GM18868 (cell line): Measurements from ENCODE around the gene POLR1G.
A peak's percentile ranks its signal among the peaks of the same experiment; 100 is the strongest.
"Not testable (repeated sequence)": the region's sequence is repeated elsewhere in the genome, so short reads cannot be mapped to it uniquely, and the experiment has no call there.

Experiments
- ATAC-seq: cut with Tn5 transposase; IDR thresholded peaks from one replicate; pipeline ENCODE4 v1.9.1; 2021; ENCODE audit warnings: mild to moderate bottlenecking, moderate library complexity; ENCODE audit not compliant: unreplicated experiment

The POLR1G gene

GRCh38 chr19:45395821-45396617 is 10.4 kb upstream of the POLR1G start:
- ATAC-seq, result no peak

- no peak for ATAC-seq
Observed at GRCh38 chr19:45400192-45400591, 6.3 kb upstream of the POLR1G start.

- no peak for ATAC-seq
Observed at GRCh38 chr19:45401815-45402214, 4.6 kb upstream of the POLR1G start.

GRCh38 chr19:45402298-45403061 is 4.0 kb upstream of the POLR1G start:
- ATAC-seq, result no peak

GRCh38 chr19:45403272-45403671 is 3.2 kb upstream of the POLR1G start:
- no peak for ATAC-seq

- no peak for ATAC-seq
Observed at GRCh38 chr19:45403781-45404556, 2.5 kb upstream of the POLR1G start.

- no peak for ATAC-seq
Observed at GRCh38 chr19:45404557-45405434, 1.6 kb upstream of the POLR1G start, which contains the start of gene PPP1R13L. Gene PPP1R13L, minus strand, starts transcription at chr19:45405069. Its CDS starts 6,751 bp downstream, at chr19:45398318.

DNA sequence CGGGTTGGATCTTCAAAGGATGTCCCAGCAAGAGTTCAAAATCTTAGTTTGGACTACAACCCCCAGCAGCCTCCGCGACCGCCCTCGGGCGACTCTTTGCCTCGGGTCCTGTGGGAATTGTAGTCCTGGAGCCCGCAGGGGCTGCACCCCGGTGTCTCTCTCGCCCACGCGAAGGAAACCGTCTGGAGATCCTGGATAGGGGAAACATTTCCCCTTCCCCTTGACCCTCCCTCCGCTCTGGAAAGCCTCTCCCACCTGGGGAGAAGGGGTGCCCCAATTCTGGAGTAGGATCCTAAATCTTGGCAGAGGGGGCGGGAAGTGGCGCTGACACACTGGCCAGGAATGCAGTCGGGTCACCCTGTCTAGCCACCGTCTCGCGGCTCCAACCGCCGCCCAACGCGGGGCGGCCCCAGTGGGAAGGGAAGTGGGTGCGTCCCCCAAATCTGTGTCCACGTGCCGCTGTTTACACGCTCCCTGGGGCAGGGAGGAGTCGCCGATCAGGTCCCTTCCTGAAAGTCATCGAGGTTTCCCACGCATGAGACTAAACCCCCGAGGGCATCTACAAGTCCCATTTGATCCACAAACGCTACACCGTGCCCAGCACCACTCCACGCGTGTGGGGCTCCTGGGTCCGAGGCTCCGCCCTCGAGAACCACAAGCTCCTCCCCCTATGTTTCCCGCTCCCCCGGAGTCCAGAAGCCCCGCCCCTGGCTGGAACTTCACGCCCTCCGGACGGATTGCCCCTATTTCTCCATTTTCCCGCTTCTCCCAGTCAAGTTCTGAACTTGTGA is 814 bp upstream of the POLR1G start:
- ATAC-seq, result peak; percentile 48

DNA sequence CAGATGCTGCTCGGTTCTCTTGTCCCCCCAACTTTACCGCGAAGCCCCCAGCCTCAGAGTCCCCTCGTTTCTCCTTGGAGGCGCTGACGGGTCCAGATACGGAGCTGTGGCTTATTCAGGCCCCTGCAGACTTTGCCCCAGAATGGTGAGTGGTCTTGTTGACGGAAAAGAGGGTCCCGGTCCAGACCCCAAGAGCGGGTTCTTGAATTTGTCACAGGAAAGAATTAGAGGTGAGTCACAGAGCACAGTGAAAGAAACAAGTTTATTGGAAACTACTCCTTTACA is 589 bp downstream of the POLR1G start:
- ATAC-seq, result no peak

DNA sequence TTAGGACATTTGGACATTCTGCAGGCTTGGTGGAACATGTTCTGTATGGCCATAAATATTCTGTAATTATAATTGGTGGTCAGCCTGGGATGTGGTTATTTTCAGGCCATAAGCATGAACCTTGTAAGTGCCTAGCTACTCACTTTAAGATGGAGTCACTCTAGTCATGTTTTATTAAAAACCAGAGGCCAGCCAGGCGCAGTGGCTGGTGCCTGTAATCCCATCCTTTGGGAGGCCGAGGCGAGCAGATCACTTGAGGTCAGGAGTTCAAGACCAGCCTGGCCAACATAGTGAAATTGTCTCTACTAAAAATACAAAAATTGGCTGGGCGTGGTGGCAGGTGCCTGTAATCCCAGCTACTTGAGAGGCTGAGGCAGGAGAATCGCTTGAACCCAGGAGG is 1.1 kb downstream of the POLR1G start:
- not testable (repeated sequence) for ATAC-seq

- no peak for ATAC-seq
Observed at GRCh38 chr19:45408121-45408520, 1.7 kb downstream of the POLR1G start.

DNA sequence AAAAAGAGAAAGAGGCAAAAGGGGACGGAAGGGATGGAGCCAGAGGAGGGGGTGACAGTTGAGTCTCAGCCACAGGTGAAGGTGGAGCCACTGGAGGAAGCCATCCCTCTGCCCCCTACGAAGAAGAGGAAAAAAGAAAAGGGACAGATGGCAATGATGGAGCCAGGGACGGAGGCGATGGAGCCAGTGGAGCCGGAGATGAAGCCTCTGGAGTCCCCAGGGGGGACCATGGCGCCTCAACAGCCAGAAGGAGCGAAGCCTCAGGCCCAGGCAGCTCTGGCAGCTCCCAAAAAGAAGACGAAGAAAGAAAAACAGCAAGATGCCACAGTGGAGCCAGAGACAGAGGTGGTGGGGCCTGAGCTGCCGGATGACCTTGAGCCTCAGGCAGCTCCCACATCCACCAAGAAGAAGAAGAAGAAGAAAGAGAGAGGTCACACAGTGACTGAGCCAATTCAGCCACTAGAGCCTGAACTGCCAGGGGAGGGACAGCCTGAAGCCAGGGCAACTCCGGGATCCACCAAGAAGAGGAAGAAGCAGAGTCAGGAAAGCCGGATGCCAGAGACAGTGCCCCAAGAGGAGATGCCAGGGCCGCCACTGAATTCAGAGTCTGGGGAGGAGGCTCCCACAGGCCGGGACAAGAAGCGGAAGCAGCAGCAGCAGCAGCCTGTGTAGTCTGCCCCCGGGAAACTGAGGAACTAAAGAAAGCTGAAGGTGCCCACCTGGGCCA is 2.5 kb downstream of the POLR1G start:
- no peak for ATAC-seq

DNA sequence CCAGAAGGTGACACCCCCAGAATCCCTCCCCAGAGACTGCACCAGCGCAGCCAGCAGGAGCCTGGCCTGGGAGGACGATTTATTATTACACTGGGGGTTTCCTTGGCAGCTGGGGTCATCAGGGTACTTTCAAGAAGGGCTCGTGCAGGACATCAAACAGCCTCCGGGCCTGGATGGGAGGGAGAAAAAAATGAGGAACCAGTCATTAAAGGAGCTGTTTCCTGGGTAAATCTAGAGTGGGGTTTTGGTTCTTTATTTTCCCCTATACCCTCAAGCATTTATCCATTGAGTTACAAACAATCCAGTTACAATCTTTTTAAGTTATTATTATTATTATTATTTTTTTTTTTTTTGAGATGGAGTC is 3.1 kb downstream of the POLR1G start:
- ATAC-seq, result no peak

GRCh38 chr19:45410330-45410729 is 3.9 kb downstream of the POLR1G start:
- not testable (repeated sequence) for ATAC-seq

GRCh38 chr19:45413497-45413896 is 7.1 kb downstream of the POLR1G start:
- ATAC-seq, result no peak

DNA sequence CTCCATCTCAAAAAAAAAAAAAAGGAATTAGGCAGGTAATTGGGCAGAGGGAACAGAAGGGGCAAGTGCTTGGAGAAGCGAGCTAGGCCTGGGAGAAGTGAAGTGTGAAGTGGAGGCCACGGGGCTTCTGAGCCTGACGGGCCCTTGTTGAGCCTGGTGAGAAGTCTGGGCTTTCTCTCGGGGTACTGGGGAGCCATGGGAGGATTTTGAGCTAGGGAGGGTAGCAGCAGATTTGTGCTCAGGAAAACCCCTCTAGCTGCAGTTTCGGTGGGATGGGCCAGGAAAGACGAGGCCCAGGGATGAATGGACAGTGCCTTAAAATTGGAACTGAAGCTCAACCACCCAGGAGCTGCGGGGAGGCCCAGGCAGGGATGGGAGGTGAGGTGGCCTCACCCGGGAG is 8.0 kb downstream of the POLR1G start:
- no peak for ATAC-seq

DNA sequence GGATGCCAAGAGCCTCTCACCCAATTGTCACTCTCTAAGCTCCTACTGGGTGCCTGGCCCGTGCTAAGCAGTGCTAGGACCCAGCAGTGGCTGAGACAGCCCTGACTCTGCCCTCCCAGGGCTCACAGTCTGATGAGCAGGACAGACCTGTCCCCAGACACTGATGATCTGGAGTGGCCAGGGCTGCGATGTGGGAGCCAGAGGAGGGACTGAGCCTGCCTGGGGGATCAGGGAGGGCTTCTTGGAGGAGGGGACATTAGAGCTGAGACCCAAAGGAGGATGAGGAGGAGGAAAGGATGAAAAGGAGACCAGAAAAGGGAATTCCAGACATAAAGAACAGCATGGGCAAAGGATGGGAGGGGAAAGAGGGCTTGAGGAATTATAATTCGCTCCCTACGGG is 10.7 kb downstream of the POLR1G start:
- no peak for ATAC-seq

- ATAC-seq, result no peak
Observed at GRCh38 chr19:45418802-45419201, 12.4 kb downstream of the POLR1G start.

- ATAC-seq, result peak; percentile 64
Observed at GRCh38 chr19:45419396-45419795, 13.0 kb downstream of the POLR1G start.
